ENCODE measurements around the gene PLEKHM3. TPM values are rescaled to one million over a fixed set of nuclear protein-coding genes. Genes with fewer than 3 reads are reported as not detected.

PLEKHM3 gene
- total RNA-seq, 1 donor from 2014 or later, result 19.5 TPM

DNA sequence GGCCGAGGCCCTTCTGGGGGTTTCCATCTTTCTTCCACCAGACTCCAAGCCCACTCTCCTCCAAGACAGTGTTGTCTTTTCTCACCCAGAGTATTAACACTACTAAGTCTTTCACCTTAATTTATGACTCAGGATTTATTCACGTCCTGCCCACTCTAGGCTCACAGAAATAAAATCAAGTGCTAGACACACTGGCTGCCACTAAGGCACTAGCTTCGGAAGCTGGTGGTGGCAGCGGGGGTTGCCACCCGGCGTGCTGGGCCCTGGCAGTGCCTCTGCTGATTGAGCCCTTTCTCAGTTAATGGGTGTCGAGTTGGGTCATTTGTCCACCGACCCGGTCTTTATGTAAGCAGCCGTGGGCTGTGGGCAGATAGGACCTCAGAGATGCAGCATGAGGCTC lies 162.0 kb downstream of the PLEKHM3 start:
- Histone ChIP-seq H3K27ac (no peak overlapping the region), H3K4me3 (no peak overlapping the region)
- H3K36me3 Mint-ChIP-seq, result peaks cover 4% of the 10 kb centered on the region

DNA sequence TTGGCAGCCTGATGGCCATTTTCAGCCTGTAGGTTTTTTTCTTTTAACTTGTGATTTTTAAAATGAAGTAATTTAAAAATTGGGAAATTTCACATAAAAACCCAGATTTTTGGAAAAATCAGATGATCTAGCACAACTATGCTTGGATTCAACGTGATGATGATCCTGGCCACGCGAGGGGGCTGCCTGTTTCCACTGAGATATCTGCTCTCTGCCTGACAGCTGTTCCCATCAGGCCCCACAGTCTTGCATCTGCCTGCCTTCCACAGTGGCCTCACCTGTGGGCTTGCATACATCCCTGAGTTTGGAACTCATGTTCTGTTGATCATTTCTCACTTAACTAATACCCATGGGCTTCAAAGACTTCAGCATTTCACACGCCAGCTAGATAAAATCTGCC lies 163.5 kb downstream of the PLEKHM3 start:
- no peak for TF ChIP-seq EZH2phosphoT487 (IDR thresholded peaks at IDR 0.05)
- TF ChIP-seq EZH2 (IDR thresholded peaks at IDR 0.05), result no peak
- TF ChIP-seq CTCF (IDR thresholded peaks at IDR 0.05), result no peak
- H3K4me3 ChIP-seq, result no peak overlapping the region
- no peaks in the 10 kb centered on the region for H3K9me3 Mint-ChIP-seq
- H3K27ac ChIP-seq, result no peak overlapping the region
- H4K20me1 ChIP-seq (ENCODE audit: low read depth), result no peaks in the 10 kb centered on the region
- no peak overlapping the region for H2AFZ ChIP-seq (replicated peaks)
- H3K79me2 ChIP-seq (ENCODE audit: low read depth), result no peaks in the 10 kb centered on the region
- no peak overlapping the region for H3K9ac ChIP-seq
- no peak overlapping the region for H3K27ac Mint-ChIP-seq
- H3K36me3 Mint-ChIP-seq, result peaks cover 4% of the 10 kb centered on the region
- no peaks in the 10 kb centered on the region for H3K4me1 Mint-ChIP-seq
- H3K27me3 Mint-ChIP-seq (ENCODE audit: insufficient read depth, low read depth), result no peaks in the 10 kb centered on the region
- H3K4me2 ChIP-seq, result no peak overlapping the region
- H3K36me3 ChIP-seq, result no peaks in the 10 kb centered on the region
- H3F3A ChIP-seq (ENCODE audit: low read depth), result peaks cover 11% of the 10 kb centered on the region
- no peak for DNase-seq (ENCODE audit: low spot score)
- H3K9me3 ChIP-seq (ENCODE audit: low read depth), result no peaks in the 10 kb centered on the region
- peaks cover 15% of the 10 kb centered on the region for H3K4me1 ChIP-seq
- no peaks in the 10 kb centered on the region for H3K27me3 ChIP-seq
- H3K4me3 Mint-ChIP-seq, result no peak overlapping the region

More for the DNA sequence above, 162.0 kb downstream of the PLEKHM3 start:
- TF ChIP-seq EZH2 (IDR thresholded peaks at IDR 0.05), result no peak
- TF ChIP-seq CTCF (IDR thresholded peaks at IDR 0.05), result no peak
- no peak for TF ChIP-seq EZH2phosphoT487 (IDR thresholded peaks at IDR 0.05)
- Histone ChIP-seq H3K36me3 (no peaks in the 10 kb centered on the region), H2AFZ (replicated peaks) (no peak overlapping the region), H3K9ac (no peak overlapping the region), H3K9me3 (ENCODE audit: low read depth) (no peaks in the 10 kb centered on the region), H4K20me1 (ENCODE audit: low read depth) (no peaks in the 10 kb centered on the region), H3K27me3 (no peaks in the 10 kb centered on the region), H3F3A (ENCODE audit: low read depth) (peaks cover 11% of the 10 kb centered on the region), H3K4me1 (peaks cover 18% of the 10 kb centered on the region), H3K79me2 (ENCODE audit: low read depth) (no peaks in the 10 kb centered on the region), H3K4me2 (no peak overlapping the region)
- Mint-ChIP-seq H3K27me3 (ENCODE audit: insufficient read depth, low read depth) (no peaks in the 10 kb centered on the region), H3K4me3 (no peak overlapping the region), H3K9me3 (no peaks in the 10 kb centered on the region), H3K27ac (no peak overlapping the region), H3K4me1 (no peaks in the 10 kb centered on the region)
- DNase-seq (ENCODE audit: low spot score), result no peak

GRCh38 chr2:207860685-207861084 lies 164.6 kb downstream of the PLEKHM3 start:
- Histone ChIP-seq H3K4me1 (peaks cover 15% of the 10 kb centered on the region), H3K9me3 (ENCODE audit: low read depth) (no peaks in the 10 kb centered on the region), H3K27ac (no peak overlapping the region), H3K36me3 (no peaks in the 10 kb centered on the region), H3K4me3 (no peak overlapping the region), H3K9ac (no peak overlapping the region), H3K27me3 (no peaks in the 10 kb centered on the region), H2AFZ (replicated peaks) (no peak overlapping the region), H4K20me1 (ENCODE audit: low read depth) (no peaks in the 10 kb centered on the region), H3K79me2 (ENCODE audit: low read depth) (no peaks in the 10 kb centered on the region), H3F3A (ENCODE audit: low read depth) (peaks cover 11% of the 10 kb centered on the region), H3K4me2 (no peak overlapping the region)
- no peaks in the 10 kb centered on the region for H3K4me1 Mint-ChIP-seq
- H3K36me3 Mint-ChIP-seq, result peaks cover 4% of the 10 kb centered on the region
- H3K27ac Mint-ChIP-seq, result no peak overlapping the region
- no peaks in the 10 kb centered on the region for H3K9me3 Mint-ChIP-seq
- H3K27me3 Mint-ChIP-seq (ENCODE audit: insufficient read depth, low read depth), result no peaks in the 10 kb centered on the region
- TF ChIP-seq EZH2 (IDR thresholded peaks at IDR 0.05) (no peak), EZH2phosphoT487 (IDR thresholded peaks at IDR 0.05) (no peak), CTCF (IDR thresholded peaks at IDR 0.05) (no peak)
- DNase-seq (ENCODE audit: low spot score), result no peak
- no peak overlapping the region for H3K4me3 Mint-ChIP-seq
